SIG-M5 treated with dmso at 0.1 percent for 504 hours (cell line): Measurements from ENCODE around the gene KLHL14.
A peak's percentile ranks its signal among the peaks of the same experiment; 100 is the strongest.

Source experiments
- DNase-seq: peaks from one replicate; lab custom pipeline; 2025; ENCODE audit not compliant: unreplicated experiment; lab: John Stamatoyannopoulos, UW

Gene KLHL14

DNA sequence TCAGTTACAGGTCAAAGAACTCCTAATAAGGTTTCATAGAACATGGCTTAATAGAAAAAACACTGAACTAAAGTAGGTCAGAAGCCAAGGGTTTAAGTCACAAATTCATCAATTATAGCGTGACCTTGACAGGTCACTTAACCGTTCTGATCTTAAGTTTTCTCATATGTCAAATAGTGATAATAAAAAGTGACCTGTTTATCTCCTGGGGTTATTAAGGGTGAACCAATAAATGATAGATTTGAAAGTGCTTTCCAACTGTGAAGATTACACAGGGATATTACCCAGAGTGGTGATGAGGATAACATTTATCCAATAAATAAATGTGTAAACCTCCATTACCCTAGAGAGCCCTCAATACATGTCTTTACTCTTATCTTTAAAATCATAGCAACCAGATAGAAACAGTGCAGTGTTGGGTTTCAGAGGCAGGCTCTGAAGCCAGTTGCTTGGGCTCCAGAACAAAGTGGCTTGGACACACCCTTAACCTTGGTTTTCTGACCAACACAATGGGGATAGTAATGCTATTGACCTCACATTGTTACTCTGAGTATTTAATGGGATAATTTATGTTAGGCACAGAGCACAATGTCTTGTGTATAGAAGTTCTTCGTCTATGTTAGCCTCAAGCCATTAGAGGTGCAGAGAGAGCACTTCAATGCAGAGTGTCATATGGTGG, 48.6 kb downstream of the KLHL14 start:
- DNase-seq, result no peak

GRCh38 chr18:32722279-32722678, 50.5 kb downstream of the KLHL14 start:
- no peak for DNase-seq

DNA sequence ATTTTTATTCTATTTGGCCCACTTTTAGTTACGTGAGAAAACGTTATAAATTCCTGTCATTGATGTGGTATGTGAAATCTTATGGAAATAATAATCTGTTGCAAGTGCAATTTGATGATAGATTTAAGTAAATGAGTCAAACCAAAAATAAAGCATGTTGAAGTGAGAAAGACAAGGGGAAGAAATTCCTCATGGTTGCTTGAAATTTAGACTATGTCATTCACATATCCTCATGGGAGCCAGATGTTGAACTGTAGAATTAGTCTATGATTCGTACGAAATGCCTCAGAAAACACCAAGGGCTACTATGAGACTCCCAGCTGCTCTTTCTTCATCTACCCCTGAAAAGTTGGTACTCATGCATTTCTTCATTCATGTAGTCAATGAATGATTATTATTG, 55.7 kb downstream of the KLHL14 start:
- no peak for DNase-seq

GRCh38 chr18:32714571-32715148, 58.2 kb downstream of the KLHL14 start:
- DNase-seq, result peak; percentile 70

- no peak for DNase-seq
Observed at GRCh38 chr18:32712860-32713259, 60.0 kb downstream of the KLHL14 start.

DNA sequence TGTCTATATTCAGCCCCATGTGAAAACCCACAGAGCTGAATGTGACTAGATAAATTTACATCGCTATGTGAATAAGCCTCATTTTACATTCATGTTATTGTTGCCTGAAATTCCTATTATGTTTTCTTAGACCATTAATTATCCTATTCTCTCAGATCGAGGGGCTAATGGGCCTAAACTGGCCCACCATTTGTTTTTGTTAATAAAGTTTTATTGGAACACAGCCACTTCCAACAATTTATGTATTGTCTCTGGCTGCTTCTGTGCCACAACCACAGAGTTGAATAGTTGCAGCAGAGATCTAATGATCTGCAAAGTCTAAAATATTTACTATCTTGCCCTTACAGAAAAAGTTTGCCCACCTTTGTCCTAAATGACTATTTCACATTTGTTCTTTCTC, 61.0 kb downstream of the KLHL14 start:
- no peak for DNase-seq

DNA sequence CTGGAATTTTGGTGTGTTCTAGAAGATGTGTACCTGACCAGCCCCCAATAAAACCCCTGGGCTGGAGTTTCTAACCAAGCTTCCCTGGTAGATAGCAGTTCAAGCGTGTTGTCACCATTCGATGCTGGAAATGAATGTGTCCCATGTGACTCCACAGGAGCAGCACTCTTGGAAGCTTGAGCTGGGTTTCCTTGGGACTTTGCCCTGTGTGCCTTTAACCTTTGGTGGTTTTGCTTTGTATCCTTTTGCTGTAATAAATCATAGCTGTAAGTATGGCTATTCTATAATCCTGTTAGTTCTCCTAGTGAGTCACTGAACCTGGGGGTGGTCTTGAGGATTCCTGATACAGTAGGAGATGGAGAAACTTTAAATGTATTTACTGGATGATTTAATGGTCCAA, 65.2 kb downstream of the KLHL14 start:
- DNase-seq, result no peak

DNA sequence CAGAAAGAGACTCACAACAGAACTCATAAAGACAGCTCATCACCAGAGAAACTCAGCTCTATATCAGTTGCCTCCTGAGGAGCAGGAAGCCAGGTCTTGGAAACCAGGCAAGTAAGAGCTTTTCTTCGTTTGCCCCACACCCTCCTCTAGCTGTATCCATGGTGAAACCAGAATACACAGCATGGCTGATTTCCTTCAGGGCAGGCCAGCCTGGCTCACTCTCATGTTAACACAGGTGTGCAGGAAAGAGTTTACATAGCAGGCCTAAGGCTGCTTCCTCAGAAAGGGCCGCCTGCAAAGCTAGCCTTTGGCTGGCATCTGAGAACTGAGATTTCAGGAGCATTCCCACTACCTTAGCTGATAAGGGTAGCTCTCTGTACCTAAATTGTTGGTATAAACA, 65.7 kb downstream of the KLHL14 start:
- DNase-seq, result no peak

- no peak for DNase-seq
Observed at GRCh38 chr18:32701313-32701712, 71.5 kb downstream of the KLHL14 start.

GRCh38 chr18:32698153-32698552, 74.7 kb downstream of the KLHL14 start:
- DNase-seq, result no peak

DNA sequence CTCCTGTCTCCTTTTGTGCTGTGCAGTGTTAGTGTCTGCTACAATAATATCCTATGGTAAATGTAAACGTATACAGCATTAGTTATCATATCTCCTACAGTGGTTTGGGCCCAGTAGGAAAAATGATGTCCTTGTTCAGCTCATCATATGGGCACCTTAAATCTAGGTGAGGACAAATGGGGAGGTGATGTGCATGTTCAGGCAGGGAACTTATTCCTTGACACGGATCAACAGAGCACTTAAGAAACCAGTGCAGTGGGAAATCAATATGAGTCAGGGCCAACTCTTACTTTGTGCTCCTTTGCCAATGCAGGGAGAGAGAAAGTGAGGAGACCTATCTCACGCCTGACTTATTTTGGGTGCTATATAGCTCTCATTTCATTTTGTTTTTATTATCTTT, 76.4 kb downstream of the KLHL14 start:
- DNase-seq, result no peak

GRCh38 chr18:32695534-32695933, 77.3 kb downstream of the KLHL14 start:
- DNase-seq, result no peak

DNA sequence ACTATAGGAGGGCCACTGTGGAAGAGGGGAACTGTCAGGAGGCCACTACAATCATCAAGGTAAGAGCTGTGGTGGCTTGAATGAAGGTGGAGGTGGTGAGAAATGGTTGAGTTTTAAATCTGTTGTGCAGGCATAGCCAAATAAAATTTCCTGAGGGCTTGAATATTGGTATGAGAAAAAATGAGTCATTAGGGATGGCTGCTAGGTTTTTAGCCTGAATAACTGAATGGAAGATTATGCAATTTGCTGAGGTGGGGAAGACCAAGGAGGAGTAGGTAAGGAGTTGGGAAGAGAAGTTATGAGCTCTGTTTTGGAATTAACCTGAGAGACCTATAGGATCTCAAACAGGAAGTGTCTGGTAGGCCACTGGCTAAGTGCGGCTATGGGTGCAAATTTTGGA, 84.0 kb downstream of the KLHL14 start:
- DNase-seq, result no peak

DNA sequence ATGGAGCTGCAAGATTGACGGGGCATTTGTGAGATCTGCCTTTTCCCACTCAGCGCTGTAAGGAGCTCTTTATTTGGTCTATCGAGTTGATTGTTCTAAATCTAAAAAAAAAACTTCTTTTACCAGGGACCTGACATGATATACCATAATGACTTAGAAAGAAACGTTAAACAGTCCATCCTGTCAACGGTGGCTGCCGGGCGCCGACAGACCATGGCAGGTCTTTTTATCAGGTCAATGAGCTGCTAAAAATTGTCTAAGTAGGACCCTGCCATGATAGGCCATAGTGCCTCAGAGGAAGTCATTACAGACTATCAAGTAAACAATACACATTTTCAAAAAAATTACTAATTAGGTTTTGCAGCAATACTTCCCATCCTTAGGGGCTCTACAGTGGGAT, 87.9 kb downstream of the KLHL14 start:
- no peak for DNase-seq

GRCh38 chr18:32684096-32684495, 88.7 kb downstream of the KLHL14 start:
- no peak for DNase-seq

DNA sequence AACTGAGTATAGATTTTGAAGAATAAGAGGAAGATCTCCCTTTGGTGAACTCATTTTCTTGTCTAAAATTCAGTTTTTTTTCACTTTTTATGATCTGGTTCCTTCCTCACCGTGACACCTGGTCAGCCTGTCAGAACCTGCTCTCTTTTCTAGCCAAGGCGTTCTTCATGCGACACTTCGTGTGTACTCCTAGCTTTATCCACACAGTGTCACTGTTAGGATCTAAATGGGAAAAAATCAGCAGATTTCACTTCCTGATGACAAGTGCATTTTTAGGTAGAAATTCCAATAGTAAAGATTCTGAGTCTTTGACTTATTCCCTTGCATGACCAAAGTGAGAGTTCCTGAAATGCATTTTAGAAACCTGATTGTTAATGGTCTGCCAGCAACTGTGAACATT, 89.8 kb downstream of the KLHL14 start:
- DNase-seq, result no peak

DNA sequence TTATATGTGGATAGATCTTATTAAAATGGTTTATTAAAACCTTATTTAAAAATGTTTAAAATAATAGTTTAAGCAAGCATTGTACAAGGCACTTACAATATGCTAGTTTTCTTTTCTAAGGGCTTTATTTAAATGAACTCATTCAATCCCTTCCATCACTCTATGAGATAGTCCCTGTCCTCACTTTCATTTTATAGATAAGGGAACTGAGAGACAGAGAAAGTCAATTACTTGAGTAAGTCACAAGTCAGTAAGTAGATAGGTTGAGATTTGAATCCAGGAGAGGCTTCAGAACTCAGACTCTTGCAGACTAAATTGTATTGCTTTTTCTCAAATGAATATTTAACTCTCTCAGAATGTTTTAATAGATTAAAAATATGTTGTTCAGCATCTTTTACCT, 95.2 kb downstream of the KLHL14 start:
- no peak for DNase-seq

DNA sequence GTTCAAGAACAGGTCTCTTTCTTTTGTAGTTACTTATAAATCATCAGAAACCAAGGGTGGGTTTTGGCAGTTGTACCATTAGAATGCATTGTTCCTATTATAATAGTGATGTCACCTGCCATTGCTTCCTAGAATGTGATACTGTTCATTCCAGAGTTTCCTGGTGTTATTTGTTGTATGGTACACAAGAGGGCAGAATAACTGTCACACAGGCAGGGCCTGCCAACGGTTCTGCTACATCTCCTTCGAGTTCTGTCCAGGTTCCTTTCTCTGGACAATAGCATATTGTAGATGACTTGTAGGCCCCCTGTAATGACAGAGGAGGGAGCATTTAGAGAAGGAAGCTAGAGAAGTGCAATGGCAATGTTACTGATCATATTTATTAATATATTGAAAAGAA, 98.3 kb downstream of the KLHL14 start:
- peak; percentile 10 for DNase-seq

GRCh38 chr18:32672398-32672797, 100.4 kb downstream of the KLHL14 start:
- no peak for DNase-seq

- no peak for DNase-seq
Observed at GRCh38 chr18:32670727-32671126, 102.1 kb downstream of the KLHL14 start.

DNA sequence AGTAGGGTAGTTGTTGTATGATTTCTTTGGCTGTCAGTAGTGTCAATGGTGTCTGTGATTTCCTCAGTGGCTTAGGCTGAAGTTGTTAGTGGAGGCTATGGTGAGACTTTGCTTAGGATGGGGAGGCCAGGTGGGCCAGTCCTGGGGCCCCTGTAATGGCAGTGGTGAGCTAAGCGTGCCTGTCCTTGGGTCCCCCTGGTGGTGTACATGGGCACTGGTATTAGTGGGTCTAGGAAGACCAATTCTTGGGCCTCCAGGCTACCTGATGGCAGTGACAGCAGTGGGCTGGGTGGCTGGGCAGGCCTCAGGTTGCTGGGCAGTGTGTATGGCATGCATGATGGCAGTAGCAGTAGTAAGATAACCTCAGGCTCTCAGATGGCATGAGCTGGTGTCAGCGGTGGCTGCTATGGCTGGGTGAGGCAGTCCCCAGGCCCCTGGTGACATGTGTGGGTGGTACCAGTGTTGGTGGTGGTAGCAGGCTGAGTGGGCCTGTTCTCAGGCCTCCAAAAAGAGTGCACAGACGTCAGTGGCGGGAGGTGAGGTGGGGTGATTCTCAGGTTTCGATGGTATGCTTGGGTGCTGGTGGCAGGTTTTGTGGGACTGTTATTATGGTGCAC, 103.2 kb downstream of the KLHL14 start:
- DNase-seq, result no peak

GRCh38 chr18:32668956-32669355, 103.9 kb downstream of the KLHL14 start:
- DNase-seq, result no peak
